CD4-positive, alpha-beta T cell (primary cell): ENCODE measurements around the gene NISCH. TPM values are rescaled to one million over a fixed set of nuclear protein-coding genes. Genes with fewer than 3 reads are reported as not detected.

Experiments
- ATAC-seq: fragments of 200-7000 bp; cut with Tn5 transposase; one replicate; pipeline ENCODE4 v1.10.0; 2022; ENCODE audit warnings: mild to moderate bottlenecking; ENCODE audit not compliant: poor library complexity
- CTCF ChIA-PET: fragments of 350-600 bp; sonication (Branson Sonifier 250); formaldehyde crosslinking; loops from one replicate; lab custom pipeline; 2021; ENCODE audit warnings: antibody characterized with exemption, inconsistent platforms; lab: Charles Lee
- POLR2A ChIA-PET: fragments of 350-600 bp; sonication (Branson Sonifier 250); formaldehyde crosslinking; loops from one replicate; lab custom pipeline; 2021; ENCODE audit warnings: antibody characterized with exemption, inconsistent platforms; lab: Charles Lee
- DNase-seq, 14 experiments: peaks; one replicate each; pipeline ENCODE4 v3.0.0-alpha.2; 2013 to 2020; ENCODE audit warnings: mixed read lengths in 2 of 14
- H3K27ac ChIP-seq, 2 donors: one replicate each; pipeline versions ENCODE4 v1.5.1 to v1.7.0; 2013; ENCODE audit warnings: low read length in 2 of 2, low read depth in 1 of 2, mild to moderate bottlenecking in 1 of 2
- H3K27me3 ChIP-seq, 2 experiments: 1 replicate in 1 of 2; 2 replicates in 1 of 2; pipeline versions ENCODE4 v1.6.1 to v1.7.0; 2013; ENCODE audit warnings: low read length in 2 of 2, control low read depth in 1 of 2, mild to moderate bottlenecking in 1 of 2, moderate library complexity in 1 of 2; ENCODE audit not compliant: insufficient read depth in 2 of 2, control insufficient read depth in 1 of 2
- H3K36me3 ChIP-seq: one replicate; pipeline ENCODE4 v1.6.1; 2013; ENCODE audit warnings: low read length, control low read depth; ENCODE audit not compliant: insufficient read depth
- H3K4me1 ChIP-seq: one replicate; pipeline ENCODE4 v1.6.1; 2013; ENCODE audit warnings: low read length, control low read depth; ENCODE audit not compliant: insufficient read depth
- H3K4me3 ChIP-seq: one replicate; pipeline ENCODE4 v1.5.1; 2013; ENCODE audit warnings: mild to moderate bottlenecking, low read length, moderate library complexity
- H3K9me3 ChIP-seq, 2 experiments: 1 replicate in 1 of 2; 2 replicates in 1 of 2; pipeline versions ENCODE4 v1.6.1 to v1.7.0; 2013; ENCODE audit warnings: low read length in 2 of 2, mild to moderate bottlenecking in 2 of 2, control low read depth in 1 of 2, moderate library complexity in 1 of 2; ENCODE audit not compliant: control insufficient read depth in 1 of 2, insufficient read depth in 1 of 2
- H3K27ac Mint-ChIP-seq: one replicate; pipeline ENCODE4 v1.8.0; 2020; ENCODE audit warnings: mixed read lengths
- H3K27me3 Mint-ChIP-seq: one replicate; pipeline ENCODE4 v1.8.0; 2021; ENCODE audit warnings: mixed read lengths
- H3K36me3 Mint-ChIP-seq: one replicate; pipeline ENCODE4 v1.8.0; 2021; ENCODE audit warnings: low read depth, mixed read lengths
- H3K4me1 Mint-ChIP-seq: one replicate; pipeline ENCODE4 v1.8.0; 2021; ENCODE audit warnings: low read depth, mixed read lengths
- H3K4me3 Mint-ChIP-seq: one replicate; pipeline ENCODE4 v1.8.0; 2020; ENCODE audit warnings: mild to moderate bottlenecking, mixed read lengths
- H3K9me3 Mint-ChIP-seq: one replicate; pipeline ENCODE4 v1.8.0; 2020; ENCODE audit warnings: mixed read lengths
- intact Hi-C, 2 experiments: fragments of 100-400 bp; cut with DNase I in 1 of 2; cut with micrococcal nuclease in 1 of 2; formaldehyde crosslinking; loops; one replicate each; pipeline versions ENCODE4 v1.15.1 to v1.9.0; 2023 to 2025; cut with DNase I, micrococcal nuclease
- total RNA-seq, 174 experiments: library from RNA in 2 of 174; stranded (reverse) in 2 of 174; gene quantifications; one replicate each; pipeline ENCODE4 v1.2.3 and lab custom pipeline; 2021 to 2026
- TF ChIP-seq, protein P1 (sequence below): fragments of 200-600 bp; IDR thresholded peaks from one replicate; pipeline ENCODE4 v1.8.0; 2022; ENCODE audit warnings: antibody characterized with exemption, mild to moderate bottlenecking

The NISCH gene
- total RNA-seq, 2 experiments from 2014 or later = 160 to 163 TPM

DNA sequence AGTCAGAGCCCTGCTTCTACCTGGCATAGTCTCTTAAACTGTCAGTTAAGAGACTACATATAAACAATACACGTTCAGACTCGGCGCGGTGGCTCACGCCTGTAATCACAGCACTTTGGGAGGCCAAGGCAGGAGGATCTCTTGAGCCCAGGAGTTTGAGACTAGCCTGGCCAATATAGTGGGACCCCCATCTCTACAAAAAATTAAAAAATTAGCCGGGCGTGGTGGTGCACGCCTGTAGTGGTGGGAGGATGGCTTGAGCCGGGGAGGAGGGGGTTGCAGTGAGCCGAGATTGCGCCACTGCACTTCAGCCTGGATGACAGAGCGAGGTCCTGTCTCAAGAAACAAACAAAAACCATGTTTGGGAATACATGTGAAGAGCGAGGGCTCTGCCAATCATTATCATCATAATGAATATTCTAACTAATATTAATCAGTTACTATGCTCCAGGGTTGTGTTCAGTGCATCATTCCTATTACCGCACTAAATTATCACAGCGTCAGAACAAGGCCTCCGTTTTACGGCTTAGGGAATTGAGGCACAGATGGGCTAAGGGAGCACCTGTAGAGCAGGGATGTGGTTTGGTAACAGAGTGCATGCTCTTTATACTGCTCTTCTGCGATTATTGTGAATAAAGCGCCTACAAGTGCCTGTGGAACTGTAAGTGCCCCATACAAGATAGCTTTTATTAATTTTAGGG lies 80.2 kb downstream of the NISCH start:
- H3K4me3 Mint-ChIP-seq = peak overlapping the region; percentile 99
- ChIA-PET CTCF (interaction anchor here (0.9 kb wide), 1 partner anchor 11 kb away, joined by 3 read pairs; no protein-coding TSS in a partner anchor), POLR2A (interaction anchor here (0.6 to 1.3 kb wide), 11 partner anchors 9 to 479 kb away, joined by 3 to 9 read pairs (median 4); partner anchors contain the start of genes DUSP7, GLT8D1 and SPCS1)
- ATAC-seq = no peak
- H3K36me3 Mint-ChIP-seq = peaks cover 26% of the 10 kb centered on the region
- Histone ChIP-seq H3K9me3 (no peaks in the 10 kb centered on the region), H3K36me3 (peaks cover 3% of the 10 kb centered on the region), H3K4me3 (peak overlapping the region; percentile 40), H3K4me1 (peaks cover 64% of the 10 kb centered on the region), H3K27ac (no peak overlapping the region), H3K27me3 (peaks cover 0 to 3% of the 10 kb centered on the region in 2 experiments)
- no peaks in the 10 kb centered on the region for H3K27me3 Mint-ChIP-seq
- peaks cover 50% of the 10 kb centered on the region for H3K4me1 Mint-ChIP-seq
- H3K9me3 Mint-ChIP-seq = no peaks in the 10 kb centered on the region
- DNase-seq = peak in 2 of 14 experiments; percentile 21 to 27
- intact Hi-C loops = loop anchor here in 1 of 2 experiments (2.0 to 10.0 kb wide), 6 partner anchors 79 to 1971 kb away; partner anchors contain the start of genes ALAS1, C3orf18, DUSP7 and HEMK1
- TF ChIP-seq, protein P1, sequence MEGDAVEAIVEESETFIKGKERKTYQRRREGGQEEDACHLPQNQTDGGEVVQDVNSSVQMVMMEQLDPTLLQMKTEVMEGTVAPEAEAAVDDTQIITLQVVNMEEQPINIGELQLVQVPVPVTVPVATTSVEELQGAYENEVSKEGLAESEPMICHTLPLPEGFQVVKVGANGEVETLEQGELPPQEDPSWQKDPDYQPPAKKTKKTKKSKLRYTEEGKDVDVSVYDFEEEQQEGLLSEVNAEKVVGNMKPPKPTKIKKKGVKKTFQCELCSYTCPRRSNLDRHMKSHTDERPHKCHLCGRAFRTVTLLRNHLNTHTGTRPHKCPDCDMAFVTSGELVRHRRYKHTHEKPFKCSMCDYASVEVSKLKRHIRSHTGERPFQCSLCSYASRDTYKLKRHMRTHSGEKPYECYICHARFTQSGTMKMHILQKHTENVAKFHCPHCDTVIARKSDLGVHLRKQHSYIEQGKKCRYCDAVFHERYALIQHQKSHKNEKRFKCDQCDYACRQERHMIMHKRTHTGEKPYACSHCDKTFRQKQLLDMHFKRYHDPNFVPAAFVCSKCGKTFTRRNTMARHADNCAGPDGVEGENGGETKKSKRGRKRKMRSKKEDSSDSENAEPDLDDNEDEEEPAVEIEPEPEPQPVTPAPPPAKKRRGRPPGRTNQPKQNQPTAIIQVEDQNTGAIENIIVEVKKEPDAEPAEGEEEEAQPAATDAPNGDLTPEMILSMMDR = no peak
- peak overlapping the region; percentile 95 for H3K27ac Mint-ChIP-seq

DNA sequence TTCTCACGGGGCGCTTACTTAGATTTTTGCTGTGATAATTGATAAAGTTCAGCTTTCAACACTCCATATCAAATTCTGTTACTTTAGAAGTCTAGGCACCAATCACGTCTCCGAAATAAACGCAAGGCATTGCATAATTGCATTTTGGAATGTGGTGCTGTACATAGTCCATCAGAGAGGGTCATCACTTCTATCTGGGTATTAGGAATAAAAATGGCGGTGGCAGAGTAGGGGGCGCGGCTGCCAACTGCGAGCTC lies 80.6 kb downstream of the NISCH start:
- CTCF ChIA-PET = interaction anchor here (0.9 kb wide), 1 partner anchor 11 kb away, joined by 3 read pairs; no protein-coding TSS in a partner anchor
- intact Hi-C loops = loop anchor here in 1 of 2 experiments (2.0 to 10.0 kb wide), 5 partner anchors 149 to 1971 kb away; partner anchors contain the start of genes ALAS1, C3orf18, DUSP7 and HEMK1
- Histone ChIP-seq H3K4me3 (peak overlapping the region; percentile 40), H3K27ac (no peak overlapping the region), H3K4me1 (peaks cover 64% of the 10 kb centered on the region), H3K36me3 (peaks cover 8% of the 10 kb centered on the region), H3K27me3 (peaks cover 0 to 3% of the 10 kb centered on the region in 2 experiments), H3K9me3 (no peaks in the 10 kb centered on the region)
- peak overlapping the region; percentile 99 for H3K4me3 Mint-ChIP-seq
- no peaks in the 10 kb centered on the region for H3K9me3 Mint-ChIP-seq
- peaks cover 31% of the 10 kb centered on the region for H3K36me3 Mint-ChIP-seq
- peak overlapping the region; percentile 95 for H3K27ac Mint-ChIP-seq
- TF ChIP-seq, protein P1 = no peak
- DNase-seq (no peak), ATAC-seq (no peak)
- H3K27me3 Mint-ChIP-seq = no peaks in the 10 kb centered on the region
- POLR2A ChIA-PET = interaction anchor here (0.6 to 1.3 kb wide), 12 partner anchors 9 to 480 kb away, joined by 3 to 9 read pairs (median 4); partner anchors contain the start of genes DUSP7, GLT8D1 and SPCS1
- H3K4me1 Mint-ChIP-seq = peaks cover 54% of the 10 kb centered on the region

DNA sequence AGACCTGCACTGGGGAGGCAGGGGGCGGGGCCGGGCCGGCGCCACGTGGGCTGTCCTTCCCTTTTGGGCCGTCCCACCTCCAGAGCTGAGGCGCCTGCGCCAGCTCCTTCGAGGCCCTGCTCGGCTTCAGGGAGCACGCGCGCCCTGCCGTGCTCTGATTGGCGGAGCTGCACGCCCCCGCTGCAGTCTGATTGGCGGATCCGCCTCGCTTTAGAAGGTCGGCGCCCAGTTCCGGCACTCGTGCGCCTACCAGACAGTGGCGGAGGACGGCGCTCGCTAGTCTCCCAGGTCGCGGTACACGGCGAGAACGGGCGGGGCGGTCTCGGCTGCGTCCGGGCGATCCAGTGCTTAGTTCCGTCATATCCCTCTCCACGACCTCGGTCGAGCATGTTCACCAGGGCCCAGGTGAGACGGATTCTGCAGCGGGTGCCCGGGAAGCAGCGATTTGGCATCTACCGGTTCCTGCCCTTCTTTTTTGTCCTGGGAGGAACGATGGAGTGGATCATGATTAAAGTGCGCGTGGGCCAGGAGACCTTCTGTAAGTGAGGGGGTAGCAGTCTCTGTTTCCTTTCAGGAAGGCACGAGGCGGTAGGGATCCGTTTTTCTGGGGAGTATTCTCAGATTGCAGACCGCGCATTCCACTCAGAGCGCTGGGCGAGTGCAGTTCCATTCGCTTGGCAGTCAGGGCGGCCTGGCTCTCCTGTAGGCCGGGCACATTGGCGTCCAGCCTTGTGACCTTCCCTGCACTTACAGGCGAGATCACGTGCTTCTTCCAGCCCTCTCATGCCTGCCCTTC lies 81.2 kb downstream of the NISCH start, which contains the start of gene UQCC5:
Gene UQCC5, plus strand, starts transcription at position 237 of the 796 bp plus-strand sequence. Its CDS starts 151 bp downstream, at position 388.
- TF ChIP-seq, protein P1 = peak; percentile 22
- Mint-ChIP-seq H3K27me3 (no peaks in the 10 kb centered on the region), H3K4me1 (peaks cover 60% of the 10 kb centered on the region), H3K4me3 (peak within 1 kb of the TSS; percentile 99), H3K27ac (peak within 1 kb of the TSS; percentile 95), H3K36me3 (peaks cover 32% of the 10 kb centered on the region), H3K9me3 (no peaks in the 10 kb centered on the region)
- intact Hi-C loops = loop anchor here in 1 of 2 experiments (2.0 to 10.0 kb wide), 5 partner anchors 148 to 1972 kb away; partner anchors contain the start of genes ALAS1, C3orf18, DUSP7 and HEMK1
- Histone ChIP-seq H3K4me3 (peak within 1 kb of the TSS; percentile 92), H3K4me1 (peaks cover 64% of the 10 kb centered on the region), H3K27ac (peak within 1 kb of the TSS; percentile 71 to 83), H3K36me3 (peaks cover 13% of the 10 kb centered on the region), H3K27me3 (peaks cover 0 to 3% of the 10 kb centered on the region in 2 experiments), H3K9me3 (no peaks in the 10 kb centered on the region)
- ChIA-PET CTCF (interaction anchor here (0.9 kb wide), 1 partner anchor 10 kb away, joined by 3 read pairs; no protein-coding TSS in a partner anchor), POLR2A (interaction anchor here (0.6 to 1.3 kb wide), 12 partner anchors 8 to 480 kb away, joined by 3 to 9 read pairs (median 4); partner anchors contain the start of genes DUSP7, GLT8D1 and SPCS1)
- peak; percentile 93 to 99 (median 96) for DNase-seq
- peak; percentile 89 for ATAC-seq
